Lower lobe of right lung (tissue), 2 donors: Measurements from ENCODE around the gene SOAT2. TPM values are rescaled to one million over a fixed set of nuclear protein-coding genes. Genes with fewer than 3 reads are reported as not detected.
"Not testable (repeated sequence)": the region's sequence is repeated elsewhere in the genome, so short reads cannot be mapped to it uniquely, and the experiment has no call there.

Experiments used
- ATAC-seq, 2 donors: fragments of 200-7000 bp; cut with Tn5 transposase; one replicate each; pipeline ENCODE4 v1.9.1; 2020 to 2022; ENCODE audit warnings: mild to moderate bottlenecking in 2 of 2, moderate library complexity in 2 of 2
- DNase-seq: peaks from one replicate; pipeline ENCODE4 v3.0.0-alpha.2; 2020
- H3K27ac ChIP-seq: fragments of 200-600 bp; one replicate; pipeline ENCODE4 v1.8.0; 2022
- H3K27me3 ChIP-seq: fragments of 200-600 bp; one replicate; pipeline ENCODE4 v1.8.0; 2022; ENCODE audit warnings: low read depth
- H3K36me3 ChIP-seq: fragments of 200-600 bp; one replicate; pipeline ENCODE4 v1.8.0; 2022; ENCODE audit warnings: mild to moderate bottlenecking
- H3K4me1 ChIP-seq: fragments of 200-600 bp; one replicate; pipeline ENCODE4 v1.8.0; 2022
- H3K4me3 ChIP-seq: fragments of 200-600 bp; one replicate; pipeline ENCODE4 v1.8.0; 2022; ENCODE audit warnings: mild to moderate bottlenecking
- H3K9me3 ChIP-seq: fragments of 200-600 bp; one replicate; pipeline ENCODE4 v1.8.0; 2022
- CTCF ChIP-seq: fragments of 200-600 bp; IDR thresholded peaks from one replicate; pipeline ENCODE4 v1.8.0; 2022; ENCODE audit warnings: antibody characterized with exemption, mild to moderate bottlenecking
- intact Hi-C: fragments of 100-400 bp; cut with DNase I; formaldehyde crosslinking; loops from one replicate; pipeline ENCODE4 v1.11.0; 2022
- total RNA-seq: library from RNA; stranded (reverse); fragmentation: NEBNext Ultra II Directional; extraction: Animal tissue kit (Norgen Biotek cat#: 25700); gene quantifications from one replicate; pipeline ENCODE4 v1.2.1, GENCODE V29; 2021
- donor health status: DM: no; HTN: yes; CAD: no; lungs with severe emphysema.

The SOAT2 gene
- total RNA-seq, 1 donor from 2014 or later, result not detected

DNA sequence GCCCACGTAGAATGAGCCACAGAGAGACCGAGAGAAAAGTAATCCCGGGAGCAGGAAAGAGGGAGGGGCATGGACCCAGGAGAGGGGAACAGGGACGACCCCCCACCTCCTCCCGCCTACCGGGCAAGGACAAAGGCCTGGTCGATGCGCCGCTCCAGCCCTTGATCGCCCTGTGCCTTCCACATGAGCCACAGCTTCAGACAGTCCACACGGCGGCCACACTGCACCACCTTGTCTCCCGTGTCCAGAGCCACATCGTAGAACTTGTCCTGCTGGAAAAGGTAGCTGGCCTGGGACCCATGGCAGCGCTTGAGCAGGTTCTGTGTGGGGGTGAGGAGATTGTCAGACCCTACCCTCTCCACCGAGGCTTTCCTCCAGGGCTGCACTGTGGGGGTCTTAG, 56.7 kb downstream of the SOAT2 start:
- H3K4me1 ChIP-seq, result no peaks in the 10 kb centered on the region
- no peak for TF ChIP-seq CTCF
- H3K4me3 ChIP-seq, result no peak overlapping the region
- H3K27me3 ChIP-seq, result no peaks in the 10 kb centered on the region
- DNase-seq, result no peak
- intact Hi-C loops, result no loop called here
- no peaks in the 10 kb centered on the region for H3K36me3 ChIP-seq
- no peak overlapping the region for H3K27ac ChIP-seq
- H3K9me3 ChIP-seq, result no peaks in the 10 kb centered on the region
- ATAC-seq, result peak in 1 of 2 donors; percentile 7

- no peak overlapping the region for H3K4me3 ChIP-seq
- H3K9me3 ChIP-seq, result no peaks in the 10 kb centered on the region
- no peaks in the 10 kb centered on the region for H3K4me1 ChIP-seq
- no peaks in the 10 kb centered on the region for H3K27me3 ChIP-seq
- intact Hi-C loops, result no loop called here
- H3K36me3 ChIP-seq, result no peaks in the 10 kb centered on the region
- H3K27ac ChIP-seq, result no peak overlapping the region
- TF ChIP-seq CTCF, result no peak
- DNase-seq, result no peak
- no peak for ATAC-seq
Measured at GRCh38 chr12:53160673-53161072, 57.4 kb downstream of the SOAT2 start.

- H3K4me3 ChIP-seq, result no peak overlapping the region
- DNase-seq, result no peak
- no peak for ATAC-seq
- H3K27ac ChIP-seq, result no peak overlapping the region
- no peaks in the 10 kb centered on the region for H3K9me3 ChIP-seq
- no peak for TF ChIP-seq CTCF
- H3K4me1 ChIP-seq, result no peaks in the 10 kb centered on the region
- no peaks in the 10 kb centered on the region for H3K36me3 ChIP-seq
- intact Hi-C loops, result no loop called here
- no peaks in the 10 kb centered on the region for H3K27me3 ChIP-seq
Measured at GRCh38 chr12:53161119-53161911, 58.0 kb downstream of the SOAT2 start.

DNA sequence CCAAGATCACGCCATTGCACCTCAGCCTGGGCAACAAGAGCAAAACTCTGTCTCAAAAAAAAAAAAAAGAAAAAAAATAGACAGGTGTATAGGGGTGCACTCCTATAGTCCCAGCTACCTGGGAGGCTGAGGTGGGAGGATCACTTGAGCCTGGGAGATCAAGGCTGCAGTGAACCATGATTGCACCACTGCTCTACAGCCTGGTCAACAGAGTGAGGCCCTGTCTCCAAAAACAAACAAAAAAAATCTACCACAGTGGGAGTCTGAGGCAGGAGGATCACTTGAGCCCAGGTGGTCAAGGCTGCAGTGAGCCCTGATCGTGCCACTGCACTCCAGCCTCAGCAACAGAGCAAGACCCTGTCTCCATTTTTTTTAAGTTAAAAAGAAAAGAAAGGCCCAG, 59.7 kb downstream of the SOAT2 start:
- H3K9me3 ChIP-seq, ATAC-seq, DNase-seq, H3K27me3 ChIP-seq, intact Hi-C loops, H3K4me1 ChIP-seq, H3K27ac ChIP-seq, H3K4me3 ChIP-seq, H3K36me3 ChIP-seq: not testable (repeated sequence)

DNA sequence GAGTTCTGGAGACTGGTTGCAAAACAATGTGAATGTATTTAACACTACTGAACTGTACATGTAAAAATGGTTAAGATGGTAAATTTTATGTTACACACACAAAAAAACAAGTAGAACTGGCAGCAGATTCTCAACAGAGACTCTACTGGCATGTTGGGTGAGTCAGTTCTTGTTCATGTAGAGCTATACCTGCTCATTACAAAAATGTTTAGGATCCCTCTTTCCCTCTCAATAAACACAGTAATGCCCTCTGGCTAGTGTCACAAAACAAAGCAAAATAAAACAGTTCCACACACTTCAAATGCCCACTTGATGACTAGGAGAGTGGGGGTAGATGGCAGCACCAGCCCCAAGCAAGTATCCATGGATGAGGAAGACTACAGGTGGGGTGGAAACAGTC, 63.6 kb downstream of the SOAT2 start:
- ATAC-seq, result no peak
- intact Hi-C loops, result no loop called here
- Histone ChIP-seq H3K27ac (no peak overlapping the region), H3K4me3 (no peak overlapping the region), H3K27me3 (no peaks in the 10 kb centered on the region), H3K4me1 (no peaks in the 10 kb centered on the region), H3K36me3 (peaks cover 10% of the 10 kb centered on the region), H3K9me3 (no peaks in the 10 kb centered on the region)
- no peak for TF ChIP-seq CTCF
- no peak for DNase-seq

DNA sequence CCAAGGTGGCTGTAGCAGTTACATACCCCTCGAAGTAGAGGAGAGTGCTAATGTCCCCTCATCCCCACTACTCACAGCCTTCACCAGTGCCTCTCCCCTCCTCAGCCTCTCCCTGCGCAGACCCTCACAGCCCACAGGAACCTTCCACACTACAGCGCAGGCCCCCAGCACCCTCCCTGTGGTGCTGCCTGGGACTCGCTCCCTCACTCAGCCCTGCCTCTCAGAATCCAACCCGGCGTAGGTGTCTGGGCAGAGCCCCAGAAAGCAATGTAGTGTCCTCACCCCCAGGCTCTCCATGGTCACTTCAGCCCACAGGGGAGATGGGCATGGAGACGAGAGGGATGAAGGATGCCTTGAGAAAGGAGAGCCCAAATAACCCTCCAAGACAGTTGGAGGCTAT, 66.4 kb downstream of the SOAT2 start:
- Histone ChIP-seq H3K27ac (no peak overlapping the region), H3K27me3 (no peaks in the 10 kb centered on the region), H3K4me3 (no peak overlapping the region), H3K9me3 (no peaks in the 10 kb centered on the region), H3K4me1 (no peaks in the 10 kb centered on the region), H3K36me3 (peaks cover 18% of the 10 kb centered on the region)
- TF ChIP-seq CTCF, result no peak
- ATAC-seq (no peak), DNase-seq (no peak)
- intact Hi-C loops, result no loop called here
